ENCODE results near the gene ALDH3A1.

ALDH3A1 gene

GRCh38 chr17:19740933-19741332 is 7.2 kb downstream of the ALDH3A1 start:
- no peak for DNase-seq

DNA sequence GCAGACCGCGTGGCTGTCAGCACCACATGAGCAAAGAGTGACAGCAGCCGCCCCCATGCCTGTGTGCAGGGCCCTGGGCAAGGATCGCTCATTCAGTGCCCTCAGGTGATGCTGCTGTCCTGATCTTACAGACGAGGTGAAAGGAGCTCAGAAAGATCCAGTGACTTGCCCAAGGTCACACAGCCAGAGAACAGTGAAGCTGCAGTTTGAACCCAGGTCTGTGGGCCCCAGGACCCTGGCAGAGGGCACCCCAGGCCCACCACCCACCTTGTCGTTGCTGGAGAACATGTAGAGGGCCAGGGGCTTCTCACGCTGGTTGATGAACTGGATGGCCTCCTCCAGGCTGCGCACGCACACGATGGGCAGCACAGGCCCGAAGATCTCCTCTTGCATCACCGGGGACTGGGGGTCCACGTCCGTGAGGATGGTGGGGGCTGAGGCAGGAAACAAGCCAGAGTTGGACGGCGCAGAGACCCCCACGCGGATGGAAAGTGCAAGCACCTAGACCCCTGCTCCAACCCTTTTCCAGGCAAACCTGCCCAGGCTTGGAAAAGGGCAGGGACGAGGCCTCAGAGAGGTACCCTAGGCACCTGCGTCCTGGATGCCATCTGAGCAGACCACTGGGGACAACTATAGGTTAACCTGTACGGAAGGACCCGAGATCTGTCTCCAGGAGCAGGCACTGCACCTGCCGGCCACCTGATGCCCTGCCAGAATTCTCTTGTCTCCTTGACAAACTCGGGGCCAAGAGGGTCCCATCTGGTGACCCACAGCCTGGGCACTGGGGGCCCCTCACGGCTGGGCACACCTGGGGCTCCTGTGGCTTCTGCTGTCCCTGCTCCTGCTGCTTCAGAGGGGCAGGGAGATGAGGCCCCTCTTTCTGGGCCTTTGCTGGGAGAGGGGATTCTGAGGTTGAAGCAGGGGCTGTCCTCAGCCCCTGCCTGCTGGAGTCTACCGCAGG is 8.6 kb downstream of the ALDH3A1 start:
- DNase-seq = no peak

- no peak for DNase-seq
Measured at GRCh38 chr17:19738757-19739156, 9.3 kb downstream of the ALDH3A1 start.

GRCh38 chr17:19738073-19738449 is 10.0 kb downstream of the ALDH3A1 start:
- no peak for DNase-seq

GRCh38 chr17:19737305-19738072 is 10.6 kb downstream of the ALDH3A1 start:
- no peak for DNase-seq

DNA sequence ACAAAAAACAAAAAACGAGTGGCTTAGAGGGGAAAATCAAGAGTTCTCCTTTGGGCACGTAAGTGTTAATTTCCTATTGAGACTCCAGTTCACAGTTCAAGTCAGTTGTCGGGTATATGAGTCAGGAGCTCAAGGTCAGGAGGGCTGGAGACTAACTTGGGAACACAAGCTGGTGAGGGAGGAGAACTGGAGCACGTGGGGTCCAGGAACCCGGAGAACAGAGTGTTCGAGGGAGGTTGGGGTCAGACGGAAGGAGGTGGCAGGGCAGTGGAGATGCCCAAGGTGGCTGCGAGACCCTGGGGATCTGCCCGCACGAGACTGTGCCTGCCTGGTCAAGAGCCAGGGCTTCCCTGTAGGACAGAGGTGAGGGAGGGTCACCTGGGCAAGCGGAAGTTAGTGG is 12.0 kb downstream of the ALDH3A1 start:
- DNase-seq = no peak

DNA sequence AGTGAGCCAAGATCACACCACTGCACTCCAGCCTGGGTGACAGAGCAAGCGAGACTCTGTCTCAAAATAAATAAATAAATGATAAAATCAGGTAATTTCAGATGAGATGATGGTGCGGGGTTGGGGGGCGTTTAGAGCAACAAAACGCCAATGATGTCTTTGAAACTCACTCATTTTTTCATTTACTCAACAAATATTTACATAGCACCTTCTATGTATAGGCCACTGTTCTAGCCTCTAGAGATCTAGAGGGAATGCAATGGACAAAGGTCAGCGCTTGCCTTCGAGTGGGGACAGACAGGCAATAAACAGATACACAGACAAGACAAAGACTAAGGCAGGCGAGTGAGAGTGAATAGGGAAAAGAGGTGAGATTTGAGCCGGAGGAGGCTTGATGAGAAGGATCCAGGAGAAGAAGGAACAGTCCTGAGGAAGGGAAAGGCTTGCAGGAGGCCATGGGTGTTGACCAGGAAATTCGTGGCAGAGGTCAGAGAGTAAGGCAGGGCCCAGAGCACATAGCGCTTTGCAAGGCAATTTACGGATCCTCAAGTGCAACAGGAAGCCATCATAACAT is 14.1 kb downstream of the ALDH3A1 start:
- no peak for DNase-seq

DNA sequence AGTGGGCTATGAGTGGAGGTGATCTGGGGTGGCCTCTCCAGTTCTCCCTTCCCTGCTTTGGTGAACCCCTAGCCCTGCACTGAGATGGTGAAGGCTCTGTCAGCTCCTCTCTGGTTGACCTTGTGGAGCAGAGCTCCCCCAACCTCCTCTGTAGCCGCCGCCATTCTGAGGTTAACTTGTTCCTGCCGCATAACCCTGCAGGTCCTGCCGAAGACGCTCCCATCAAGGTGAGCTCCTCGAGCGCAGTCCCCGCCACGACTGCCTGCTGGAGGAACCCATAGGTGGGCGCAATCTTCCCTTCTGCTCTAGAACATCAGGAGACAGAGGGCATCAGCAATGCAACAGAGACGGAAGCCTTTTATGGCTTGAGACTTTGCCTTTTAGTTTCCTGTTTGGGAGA is 16.5 kb downstream of the ALDH3A1 start:
- DNase-seq = no peak

GRCh38 chr17:19730843-19731242 is 17.3 kb downstream of the ALDH3A1 start:
- no peak for DNase-seq

- no peak for DNase-seq
Measured at GRCh38 chr17:19729900-19730299, 18.2 kb downstream of the ALDH3A1 start.

DNA sequence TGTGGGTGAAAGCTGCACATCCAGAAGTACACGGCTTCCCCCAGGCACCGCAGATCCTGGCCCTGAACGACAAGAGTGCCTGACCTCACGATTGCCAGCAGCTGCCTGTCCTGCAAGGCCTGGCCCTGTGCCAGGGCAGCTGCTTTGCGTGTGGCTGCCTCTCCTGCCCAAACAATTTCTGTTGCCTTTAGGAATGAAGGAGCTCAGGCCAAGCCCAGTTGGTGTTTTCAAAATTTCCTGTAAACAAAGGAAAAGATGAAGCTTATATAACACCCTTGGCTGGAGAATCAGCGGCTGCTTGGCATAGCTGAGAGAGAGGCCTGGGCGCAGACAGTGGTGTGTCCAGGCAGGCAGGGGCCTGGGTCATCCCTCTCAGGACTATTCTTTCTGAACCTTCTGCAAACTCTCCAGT is 20.0 kb downstream of the ALDH3A1 start:
- DNase-seq = no peak

- no peak for DNase-seq
Measured at GRCh38 chr17:19727501-19728078, 20.5 kb downstream of the ALDH3A1 start.

GRCh38 chr17:19726631-19727376 is 21.3 kb downstream of the ALDH3A1 start:
- DNase-seq = no peak

DNA sequence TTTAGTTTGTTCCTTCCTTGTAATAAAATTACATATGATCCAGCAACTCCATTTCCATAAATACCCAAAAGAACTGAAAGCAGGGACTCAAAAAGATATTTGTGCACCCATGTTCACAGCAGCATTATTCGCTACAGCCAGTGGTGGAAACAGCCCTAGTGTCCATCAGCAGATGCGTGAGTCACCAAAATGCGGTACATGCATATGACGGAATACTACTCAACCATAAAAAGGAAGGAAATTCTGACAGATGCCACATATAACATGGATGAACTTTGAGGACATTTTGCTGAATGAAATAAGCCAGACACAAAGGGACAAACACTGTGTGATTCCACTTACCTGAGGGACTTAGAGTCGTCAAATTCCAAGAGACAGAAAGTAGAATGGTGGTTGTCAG is 22.6 kb downstream of the ALDH3A1 start:
- DNase-seq = no peak

GRCh38 chr17:19724501-19725420 is 23.3 kb downstream of the ALDH3A1 start:
- peak; percentile 53 for DNase-seq

DNA sequence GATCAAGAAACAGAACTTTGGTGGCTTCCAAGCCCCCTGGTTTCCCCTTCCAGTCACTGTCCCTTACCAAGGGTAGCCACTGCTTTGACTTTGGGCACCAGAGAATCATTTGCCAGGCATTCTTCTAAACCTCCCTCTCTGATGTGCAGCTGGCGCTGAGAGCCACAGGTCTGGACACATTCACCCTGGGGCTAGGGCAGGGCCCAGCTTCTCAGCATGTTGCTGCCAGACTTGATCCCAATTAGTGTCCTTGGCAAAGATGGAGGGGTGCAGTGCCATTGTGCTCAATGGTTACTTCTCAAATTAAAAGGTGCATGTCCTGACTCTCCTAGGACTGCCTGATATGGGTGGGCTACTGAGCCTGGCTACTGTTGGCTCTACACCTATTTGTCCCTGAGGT is 24.1 kb downstream of the ALDH3A1 start:
- no peak for DNase-seq

DNA sequence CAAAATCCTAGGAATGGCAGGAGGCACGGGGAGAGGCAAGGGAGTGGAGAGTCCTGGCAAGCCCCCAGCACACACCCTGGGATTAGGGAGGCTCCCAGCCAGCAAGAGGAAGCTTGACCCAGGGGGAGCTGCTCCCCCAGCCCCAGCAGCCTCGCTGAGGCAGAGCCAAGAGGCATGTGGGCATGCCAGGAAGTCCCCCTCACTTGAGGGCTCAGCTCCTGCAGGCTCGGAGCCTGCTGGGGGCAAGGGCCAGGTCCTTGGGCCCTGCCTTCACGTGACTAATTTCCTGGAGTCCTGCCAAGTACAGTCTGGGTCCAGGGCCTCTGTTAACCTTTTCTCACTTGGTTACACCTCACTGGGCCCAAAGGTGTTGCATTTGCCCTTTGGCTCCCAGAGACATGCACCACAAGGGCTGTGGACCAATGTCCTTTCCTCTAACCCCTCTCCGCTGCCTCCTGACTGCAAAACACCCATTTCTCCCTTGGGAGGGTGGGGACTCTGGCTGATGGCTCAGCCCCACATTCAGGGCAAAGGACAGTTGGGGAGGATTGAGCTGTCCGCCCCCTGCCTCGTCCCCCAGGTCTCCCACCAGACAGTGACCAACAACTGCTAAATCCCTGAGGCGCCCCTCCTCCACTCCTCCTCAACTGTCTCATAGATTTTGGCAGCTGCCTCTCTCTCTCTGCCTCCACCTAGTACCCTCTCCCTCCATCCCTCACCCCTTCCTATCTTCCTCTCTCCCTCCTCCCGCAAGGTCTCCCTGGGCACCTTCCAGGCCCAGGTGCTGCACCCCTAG is 27.3 kb downstream of the ALDH3A1 start:
- no peak for DNase-seq

GRCh38 chr17:19720210-19720475 is 28.0 kb downstream of the ALDH3A1 start:
- no peak for DNase-seq

GRCh38 chr17:19719355-19720209 is 28.5 kb downstream of the ALDH3A1 start:
- DNase-seq = no peak

Data from CD4-positive, alpha-beta T cell treated with Interleukin-10 for 1 hour (primary cell).